22Rv1 (cell line): ENCODE results near the gene CBLL1.

ENCODE experiments used
- H3K27ac ChIP-seq: fragments of 450-650 bp; 2 replicates; pipeline ENCODE4 v1.5.1; 2017
- CTCF ChIP-seq: fragments of 450-650 bp; IDR thresholded peaks from 2 replicates; pipeline ENCODE4 v1.5.1; 2017; ENCODE audit warnings: mild to moderate bottlenecking
- ZFX ChIP-seq: fragments of 450-650 bp; IDR thresholded peaks from 2 replicates; pipeline ENCODE4 v1.6.1; 2017; ENCODE audit warnings: antibody characterized with exemption, borderline replicate concordance

The CBLL1 gene

DNA sequence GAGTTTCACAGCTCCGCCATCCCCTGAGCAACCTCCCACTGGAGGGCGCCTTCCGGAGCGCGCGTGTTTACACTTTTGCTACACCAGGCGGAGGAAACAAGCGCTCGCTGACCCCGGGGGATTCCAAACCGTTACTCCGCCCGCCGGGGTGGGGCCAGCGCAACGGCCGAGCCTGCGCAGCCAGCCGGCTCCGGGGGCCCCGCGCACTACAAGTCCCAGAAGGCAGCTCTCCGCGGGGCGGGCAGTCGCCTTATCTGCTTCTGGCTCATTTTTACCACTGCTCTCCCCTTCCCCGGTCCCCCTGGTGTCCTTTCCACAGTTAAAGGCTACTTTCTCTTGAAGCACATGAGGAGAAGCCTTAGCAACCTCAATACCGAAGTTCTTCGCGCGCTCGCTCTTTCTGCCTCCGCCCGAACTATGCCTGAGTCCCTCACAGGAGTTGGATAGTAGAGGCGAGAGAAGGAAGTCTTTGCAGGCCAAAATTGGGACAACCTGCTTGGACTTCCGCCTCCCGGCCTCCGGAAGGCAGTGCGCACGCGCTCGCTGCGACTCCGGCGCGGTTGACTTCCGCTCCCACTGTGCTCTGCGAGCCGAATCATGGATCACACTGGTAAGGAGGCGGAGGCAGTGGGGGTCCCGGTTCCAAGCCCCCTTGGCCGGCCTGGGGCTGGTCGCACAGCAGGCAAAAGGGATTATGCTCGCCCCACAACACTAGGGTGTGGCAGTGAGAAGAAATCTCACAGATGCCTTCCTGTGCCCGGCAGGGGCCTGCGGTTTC, at the start of gene CBLL1:
Gene CBLL1 (plus strand): TSS at position 576 of the 778 bp plus-strand sequence. CDS start 22 bp downstream, at position 598.
- H3K27ac ChIP-seq = peak within 1 kb of the TSS; percentile 95
- TF ChIP-seq ZFX (0 out of 2 replicates have a peak, but pooled peaks have one; percentile 23), CTCF (peak; percentile 96)

GRCh38 chr7:107694386-107694785, 49.6 kb upstream of the CBLL1 start:
- H3K27ac ChIP-seq = no peak overlapping the region
- TF ChIP-seq ZFX (no peak), CTCF (no peak)

GRCh38 chr7:107696330-107696946, 47.5 kb upstream of the CBLL1 start:
- TF ChIP-seq CTCF = no peak

DNA sequence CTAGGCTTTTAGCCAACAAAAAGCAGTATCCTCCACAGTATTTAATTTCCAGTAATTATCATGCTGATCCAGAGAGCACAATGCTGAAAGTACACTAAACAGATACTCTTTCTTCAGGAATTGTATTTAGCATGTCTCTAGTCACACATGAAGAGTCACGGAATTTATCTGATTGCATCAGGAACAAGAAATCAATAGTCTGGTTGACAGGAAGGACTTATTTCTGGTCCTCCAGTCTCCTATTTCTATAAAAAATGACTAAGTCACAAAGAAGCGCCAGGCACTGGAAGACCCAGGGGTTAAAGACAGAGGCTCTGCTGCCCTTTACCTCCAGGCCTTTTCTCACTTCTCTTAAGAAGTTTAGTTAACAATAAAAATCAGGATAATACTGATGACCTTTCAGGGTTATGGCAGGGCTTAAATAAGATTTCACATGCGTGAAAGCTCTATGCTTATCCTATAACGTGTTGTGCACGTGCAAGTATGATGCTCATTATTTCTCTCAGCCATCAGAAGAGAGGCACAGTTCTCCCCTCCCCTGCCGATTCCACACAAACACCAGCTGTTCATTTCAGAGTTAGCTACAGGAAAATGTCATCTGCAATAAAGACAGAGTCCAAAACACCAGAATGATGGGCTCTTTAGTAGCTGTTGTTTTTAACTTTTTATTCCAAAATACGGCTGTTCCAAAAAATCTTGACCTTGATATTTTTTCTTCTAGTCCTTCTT, 46.5 kb upstream of the CBLL1 start:
- no peak overlapping the region for H3K27ac ChIP-seq
- no peak for TF ChIP-seq ZFX
- TF ChIP-seq CTCF = no peak

More at GRCh38 chr7:107696330-107696946, 47.5 kb upstream of the CBLL1 start:
- no peak overlapping the region for H3K27ac ChIP-seq

- no peak overlapping the region for H3K27ac ChIP-seq
- TF ChIP-seq ZFX = no peak
- TF ChIP-seq CTCF = no peak
These were observed 43.4 kb upstream of the CBLL1 start for GRCh38 chr7:107700570-107700969.

DNA sequence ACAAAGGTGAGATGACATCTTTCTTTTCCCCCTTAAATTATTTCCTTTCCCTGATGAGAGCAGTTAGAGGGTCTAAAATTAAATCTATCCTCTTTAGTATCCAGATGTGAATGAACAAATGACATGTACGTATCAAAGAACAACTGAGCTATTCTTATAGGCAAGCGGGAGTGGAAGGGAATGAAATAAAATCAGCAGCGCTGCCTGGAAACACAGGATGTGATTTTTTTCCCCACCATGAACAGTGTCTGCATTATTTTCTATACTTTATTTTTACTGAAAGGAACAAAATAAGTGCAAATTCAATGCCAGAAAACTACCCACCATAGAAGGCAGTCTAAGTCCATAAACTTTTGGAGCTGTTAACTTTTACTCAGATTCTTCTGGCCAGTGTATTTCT, 42.8 kb upstream of the CBLL1 start:
- no peak for TF ChIP-seq ZFX
- TF ChIP-seq CTCF = no peak
- H3K27ac ChIP-seq = no peak overlapping the region

GRCh38 chr7:107703219-107703618, 40.7 kb upstream of the CBLL1 start:
- H3K27ac ChIP-seq = no peak overlapping the region
- TF ChIP-seq CTCF = no peak
- TF ChIP-seq ZFX = no peak
